NCI-H128 (cell line): Measurements from ENCODE around the gene COG7.
"Not testable (repeated sequence)": the region's sequence is repeated elsewhere in the genome, so short reads cannot be mapped to it uniquely, and the experiment has no call there.

Experiments
- DNase-seq: peaks from one replicate; lab custom pipeline; 2025; ENCODE audit not compliant: unreplicated experiment; lab: John Stamatoyannopoulos, UW

COG7 gene

DNA sequence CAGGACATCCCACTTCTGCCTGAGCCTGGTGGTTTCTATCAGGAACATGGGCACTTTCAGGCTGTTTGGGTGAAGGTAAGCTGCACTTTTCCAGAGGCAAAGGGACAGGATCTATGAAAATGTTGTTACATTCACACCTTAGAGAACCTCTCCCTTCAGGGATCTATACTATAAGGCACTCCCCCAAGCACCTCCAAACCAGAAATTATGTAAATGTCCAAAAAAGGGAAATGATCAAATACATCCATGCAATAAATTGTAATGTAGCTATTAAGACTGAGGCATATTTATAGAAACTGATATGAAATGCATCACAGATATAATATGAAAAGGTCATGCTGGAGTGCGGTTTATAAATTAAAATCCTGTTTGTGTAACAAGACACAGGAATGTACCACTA, 23.3 kb upstream of the COG7 start:
- no peak for DNase-seq

DNA sequence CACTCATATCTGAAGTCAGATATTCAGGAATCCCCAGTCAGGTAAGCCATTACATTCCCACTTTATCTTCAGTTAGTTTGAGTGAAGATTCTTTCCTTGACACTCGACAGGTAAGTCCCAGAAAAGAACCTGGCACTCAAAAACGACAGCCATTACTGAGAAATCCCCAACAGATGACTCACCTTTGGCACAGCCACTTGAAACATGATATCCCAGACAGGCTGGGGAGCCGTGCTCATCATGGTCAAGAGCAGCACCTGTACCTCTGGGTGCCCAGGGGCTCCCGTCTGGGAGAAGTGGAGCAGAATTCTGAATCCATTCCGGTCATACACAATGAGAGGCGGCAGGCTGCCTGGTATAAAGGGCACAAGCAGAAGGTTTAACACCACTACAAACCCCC, 16.8 kb upstream of the COG7 start:
- DNase-seq, result no peak

DNA sequence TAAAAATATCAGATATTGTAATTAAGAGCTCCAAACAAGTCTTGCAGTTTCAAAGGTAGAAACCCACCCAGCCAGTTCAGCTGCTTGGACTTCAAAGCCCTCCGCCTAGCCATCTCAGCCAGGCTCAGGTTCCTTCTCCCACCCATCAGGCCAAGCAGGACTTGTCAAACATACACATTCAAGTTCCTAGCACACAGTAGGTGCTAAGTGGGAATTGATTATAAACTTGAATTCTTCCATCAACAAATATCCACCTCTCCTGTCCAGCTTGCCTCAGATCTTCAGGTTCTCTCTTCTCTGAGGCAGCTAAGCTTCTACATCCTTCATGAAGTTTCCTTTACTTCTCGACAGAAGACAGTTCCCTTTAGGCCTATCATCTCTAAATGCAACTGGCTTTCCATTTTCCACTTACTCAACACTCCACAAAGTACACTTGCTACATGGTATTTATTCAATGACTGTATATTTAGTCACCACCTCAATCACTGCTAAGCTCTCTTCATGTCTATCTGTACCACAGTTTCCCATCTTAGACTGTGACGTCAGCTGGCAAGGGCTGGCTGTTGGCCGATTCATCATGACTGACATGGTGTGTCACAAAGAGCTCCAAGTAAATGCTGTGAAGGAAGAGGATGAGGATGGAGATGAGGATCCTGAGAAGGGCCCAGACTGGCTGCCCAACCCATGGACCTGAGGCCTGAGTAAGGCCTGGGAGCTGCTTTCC, 13.3 kb upstream of the COG7 start:
- DNase-seq, result no peak

DNA sequence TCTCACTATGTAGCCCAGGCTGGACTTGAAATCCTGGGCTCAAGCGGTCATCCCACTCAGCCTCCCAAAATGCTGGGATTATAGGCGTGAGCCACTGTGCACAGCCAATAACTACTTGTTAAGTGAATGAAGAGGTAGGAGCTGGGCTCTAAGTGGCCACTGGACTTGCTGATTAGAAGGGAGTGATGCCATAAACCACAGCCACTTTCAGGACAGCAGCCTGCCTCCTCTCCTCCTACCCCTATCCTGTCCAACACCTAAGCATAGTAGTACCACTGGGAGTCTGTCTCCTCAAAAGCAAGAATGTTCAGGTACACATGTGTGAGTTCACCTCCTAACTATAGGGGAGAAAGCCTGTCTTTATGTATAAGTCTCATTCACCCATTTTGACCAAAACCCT, 12.2 kb upstream of the COG7 start:
- no peak for DNase-seq

DNA sequence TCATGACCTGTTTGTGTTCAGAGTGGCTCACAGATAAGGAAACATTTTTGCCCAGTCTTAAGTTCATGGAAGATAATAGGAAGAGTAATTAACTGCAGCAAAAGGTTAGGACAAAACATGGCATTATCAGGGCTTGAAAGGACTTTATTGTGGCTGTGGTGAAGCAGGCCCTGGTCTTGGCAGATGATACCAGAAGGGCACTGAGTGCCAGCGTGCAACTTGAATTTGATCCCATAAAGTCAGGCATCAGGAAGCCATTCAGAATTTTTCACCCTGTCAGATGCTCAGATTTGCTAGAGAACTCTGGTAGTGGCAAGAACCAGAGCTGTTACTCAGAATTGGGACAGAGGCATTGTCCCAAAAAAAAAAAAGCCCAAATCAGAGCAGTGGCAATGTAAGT, 11.2 kb upstream of the COG7 start:
- DNase-seq, result no peak

DNA sequence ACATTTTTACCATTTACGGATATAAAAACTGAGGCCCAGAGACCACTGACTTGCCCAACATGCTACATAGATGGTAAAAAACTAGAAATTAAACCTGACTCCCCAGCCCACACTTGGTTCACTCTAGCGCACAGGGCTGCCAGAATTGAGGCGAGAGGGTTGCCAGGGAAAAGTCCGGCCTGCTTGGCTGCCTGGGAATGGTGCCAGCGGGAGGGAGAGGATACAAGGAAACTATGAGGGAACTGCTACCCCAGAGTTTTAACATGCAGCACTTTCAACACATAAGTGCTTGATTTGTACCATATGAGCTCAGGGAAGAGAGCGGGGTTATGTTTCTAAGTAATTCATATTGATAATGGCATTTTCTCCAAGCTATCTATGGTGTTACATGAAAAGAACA, 10.0 kb upstream of the COG7 start:
- DNase-seq, result not testable (repeated sequence)

DNA sequence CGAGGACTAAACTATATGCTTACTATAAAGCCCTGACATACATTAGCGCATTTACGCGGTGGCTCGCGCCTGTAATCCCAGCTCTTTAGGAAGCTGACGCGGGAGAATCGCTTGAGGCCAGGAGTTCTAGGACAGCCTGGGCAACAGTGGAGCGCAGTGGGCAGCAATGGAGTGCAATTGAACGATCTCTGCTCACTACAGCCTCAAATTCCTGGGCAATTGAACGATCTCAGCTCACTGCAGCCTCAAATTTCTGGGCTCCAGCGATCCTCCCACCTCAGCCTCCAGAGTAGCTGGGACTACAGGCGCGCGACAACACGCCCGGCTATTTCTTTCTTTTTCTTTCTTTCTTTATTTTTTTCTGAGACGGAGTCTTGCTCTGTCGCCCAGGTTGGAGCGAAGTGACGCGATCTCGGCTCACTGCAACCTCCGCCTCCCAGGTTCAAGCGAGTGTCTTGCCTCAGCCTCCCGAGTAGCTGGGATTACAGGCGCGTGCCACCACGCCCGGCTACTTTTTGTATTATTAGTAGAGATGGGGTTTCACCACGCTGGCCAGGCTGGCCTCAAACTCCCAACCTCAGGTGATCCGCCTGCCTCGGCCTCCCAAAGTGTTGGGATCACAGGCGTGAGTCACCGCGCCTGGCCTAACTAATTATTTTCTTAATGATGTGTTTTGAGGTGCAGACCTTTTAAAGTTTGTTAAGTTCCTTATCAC, 506 bp upstream of the COG7 start:
- no peak for DNase-seq

DNA sequence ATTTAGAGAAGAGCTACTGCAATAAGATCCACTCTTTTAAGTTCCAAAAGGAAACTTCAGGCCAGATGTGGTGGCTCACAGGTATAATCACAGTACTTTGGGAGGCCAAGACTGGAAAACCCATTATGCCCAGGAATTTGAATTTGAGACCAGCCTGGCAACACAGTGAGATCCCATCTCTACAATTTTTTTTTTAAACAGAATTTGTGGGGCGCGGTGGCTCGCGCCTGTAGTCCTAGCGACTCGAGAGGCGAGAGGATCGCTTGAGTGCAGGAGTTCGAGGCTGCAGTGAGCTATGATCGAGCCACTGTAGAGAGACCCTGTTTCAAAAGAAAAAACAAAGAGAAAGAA, 793 bp downstream of the COG7 start:
- no peak for DNase-seq

DNA sequence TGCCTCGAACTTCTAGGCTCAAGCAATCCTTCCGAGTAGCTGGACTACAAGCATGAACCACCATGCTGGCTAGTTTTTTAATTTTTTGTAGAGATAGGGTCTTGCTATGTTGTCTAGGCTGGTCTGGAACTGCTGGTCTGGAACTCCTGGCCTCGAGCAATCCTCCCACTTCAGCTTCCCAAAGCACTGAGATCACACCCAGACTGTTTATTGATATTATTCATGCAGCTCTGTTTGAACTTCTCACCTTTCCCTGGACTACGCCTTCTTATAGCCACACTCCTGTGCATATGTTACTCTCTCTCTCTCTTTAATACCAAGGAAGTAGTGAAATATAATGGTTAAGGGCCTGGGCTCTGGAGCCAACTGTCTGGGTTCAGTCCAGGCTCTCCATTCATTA, 4.6 kb downstream of the COG7 start:
- DNase-seq, result no peak

DNA sequence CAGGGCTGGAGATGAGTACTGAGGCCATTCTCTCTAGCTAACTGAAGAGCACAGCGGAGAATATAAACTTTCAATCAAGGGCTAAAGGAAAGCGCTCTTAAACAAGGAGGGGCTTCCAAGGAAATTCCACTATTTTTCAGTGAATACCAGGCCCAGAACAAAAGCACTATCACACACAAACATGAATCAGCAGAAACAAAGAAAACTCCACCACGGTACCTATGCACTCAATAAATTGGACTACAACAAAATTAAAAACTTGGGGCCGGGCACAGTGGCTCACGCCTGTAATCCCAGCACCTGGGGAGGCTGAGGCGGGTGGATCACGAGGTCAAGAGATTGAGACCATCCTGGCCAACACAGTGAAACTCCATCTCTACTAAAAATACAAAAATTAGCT, 15.4 kb downstream of the COG7 start:
- DNase-seq, result not testable (repeated sequence)

DNA sequence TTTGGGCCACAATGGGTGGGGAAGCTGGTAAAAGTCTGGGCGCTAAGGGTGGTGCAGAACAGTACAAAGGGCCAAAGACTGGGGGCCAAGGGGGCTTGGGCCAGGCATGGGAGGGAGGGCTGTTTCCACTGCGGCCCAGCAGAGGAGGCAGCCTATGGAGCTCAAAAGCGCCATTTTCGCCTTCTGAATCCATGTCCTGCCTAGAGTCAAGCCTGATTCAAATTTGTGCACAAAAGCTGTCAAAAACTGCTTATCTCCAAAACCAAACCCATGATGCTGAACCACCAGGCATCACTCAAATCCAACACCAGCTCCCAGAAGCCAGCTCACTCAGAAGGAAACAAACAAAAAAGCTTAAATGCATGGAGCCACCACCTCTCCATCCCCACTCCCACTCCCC, 16.0 kb downstream of the COG7 start:
- no peak for DNase-seq

DNA sequence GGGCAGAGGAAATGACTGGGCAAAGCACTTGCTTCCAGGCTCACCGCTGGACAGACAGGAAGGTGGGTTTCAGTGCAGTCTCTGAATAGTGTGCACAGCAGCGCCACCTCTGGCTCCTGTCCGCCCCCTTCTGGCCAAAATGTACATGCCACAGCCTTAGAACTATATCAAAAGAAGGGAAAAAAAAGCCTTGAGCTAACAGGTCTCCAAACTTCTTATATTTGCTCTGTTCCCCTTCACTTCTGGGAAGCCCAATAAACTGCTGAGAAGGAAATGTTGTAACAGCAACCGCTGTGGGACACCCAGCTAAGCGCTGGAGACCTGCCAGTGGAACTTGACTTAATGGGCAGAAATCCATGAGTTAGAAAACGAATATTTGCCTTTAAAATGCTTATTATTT, 17.5 kb downstream of the COG7 start:
- DNase-seq, result no peak

DNA sequence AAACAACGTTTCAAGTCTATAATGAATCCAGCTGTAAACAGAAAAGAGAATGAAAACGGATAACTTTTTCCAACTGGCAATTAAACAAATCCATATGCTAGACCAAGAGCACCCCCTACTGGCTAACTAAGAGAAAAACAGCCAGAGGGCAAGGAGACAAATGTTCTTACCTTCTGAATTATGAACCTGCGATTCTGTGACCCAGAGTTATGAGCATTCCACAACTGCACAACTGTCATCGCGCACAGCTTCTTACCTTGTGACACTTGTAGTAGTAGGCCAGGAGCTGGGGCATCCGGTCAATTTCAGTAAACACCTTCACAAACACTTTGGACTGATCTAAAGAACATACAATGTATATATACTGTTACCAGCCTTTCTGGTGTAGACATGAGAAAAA, 18.6 kb downstream of the COG7 start:
- DNase-seq, result peak; percentile 36

DNA sequence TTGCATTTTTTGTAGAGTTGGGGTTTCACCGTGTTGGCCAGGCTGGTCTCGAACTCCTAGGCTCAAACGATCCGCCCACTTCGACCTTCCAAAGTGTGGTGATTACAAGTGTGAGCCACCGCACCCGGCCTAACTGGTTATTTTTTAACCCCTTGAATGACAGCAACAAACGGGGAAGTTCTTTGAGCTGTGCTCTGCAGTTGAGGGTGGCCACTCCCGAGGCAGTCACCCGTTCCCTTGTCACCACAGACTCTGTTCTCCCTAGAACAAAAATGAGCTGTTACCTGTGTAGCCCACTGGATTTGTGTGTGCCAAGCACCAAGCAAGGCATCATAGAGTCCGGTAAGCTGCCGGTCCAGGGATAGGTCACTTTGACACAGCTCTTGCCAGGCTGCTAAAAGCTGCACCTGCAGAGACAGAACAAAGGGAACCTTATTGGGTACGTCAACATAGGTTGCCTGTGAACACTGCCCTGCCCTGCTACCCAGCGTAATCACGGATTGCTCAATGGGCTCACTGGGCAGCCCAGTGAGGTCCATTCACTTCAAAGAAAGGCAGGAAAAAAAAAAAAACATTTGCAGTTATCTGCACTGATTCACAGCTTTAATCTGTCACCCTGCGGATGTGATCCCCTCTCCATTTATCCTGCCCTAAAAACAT, 19.6 kb downstream of the COG7 start:
- DNase-seq, result no peak

DNA sequence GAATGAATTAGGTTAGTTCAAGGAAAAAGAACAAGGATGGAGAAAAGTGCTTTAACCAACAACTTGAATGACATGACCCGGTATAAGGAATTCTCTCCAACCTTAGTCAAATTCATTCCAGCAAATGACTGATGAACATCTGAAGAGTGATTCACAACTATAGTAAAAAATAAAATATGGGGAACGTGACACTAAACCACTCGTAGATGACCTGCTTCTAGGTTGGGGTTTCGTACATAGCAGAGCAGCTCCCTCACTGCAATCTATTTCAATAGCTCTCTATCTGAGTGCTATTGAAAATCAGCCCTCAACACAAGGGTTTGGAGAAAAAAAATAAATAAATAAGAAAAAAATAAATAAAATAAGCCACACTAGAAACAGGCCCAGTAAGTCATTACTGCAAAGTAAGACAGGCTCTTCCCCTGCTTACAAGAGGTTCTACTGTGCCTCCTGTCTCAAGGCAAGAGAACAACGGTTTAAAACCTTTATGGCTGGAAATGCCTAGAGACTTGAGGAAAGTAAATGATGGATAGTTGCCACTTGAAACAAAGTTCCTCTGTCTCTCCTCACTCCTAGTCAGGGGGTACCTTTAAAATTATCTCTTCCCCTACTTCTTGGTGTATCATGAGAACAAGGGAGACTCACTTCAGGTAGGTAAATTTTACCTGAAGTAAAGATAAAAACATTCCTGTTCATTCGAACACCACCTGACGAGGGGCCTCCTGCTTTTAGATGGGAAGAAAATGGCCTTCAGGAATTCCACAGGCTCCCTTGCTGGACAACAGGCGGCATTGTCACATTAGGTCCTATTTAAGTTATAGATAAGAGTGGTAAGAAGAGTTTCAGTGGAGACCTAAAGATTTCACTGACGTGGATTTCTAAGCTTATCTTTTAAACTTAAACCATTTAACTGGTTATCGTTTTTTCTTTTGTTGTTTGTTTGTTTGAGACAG, 20.5 kb downstream of the COG7 start:
- no peak for DNase-seq

DNA sequence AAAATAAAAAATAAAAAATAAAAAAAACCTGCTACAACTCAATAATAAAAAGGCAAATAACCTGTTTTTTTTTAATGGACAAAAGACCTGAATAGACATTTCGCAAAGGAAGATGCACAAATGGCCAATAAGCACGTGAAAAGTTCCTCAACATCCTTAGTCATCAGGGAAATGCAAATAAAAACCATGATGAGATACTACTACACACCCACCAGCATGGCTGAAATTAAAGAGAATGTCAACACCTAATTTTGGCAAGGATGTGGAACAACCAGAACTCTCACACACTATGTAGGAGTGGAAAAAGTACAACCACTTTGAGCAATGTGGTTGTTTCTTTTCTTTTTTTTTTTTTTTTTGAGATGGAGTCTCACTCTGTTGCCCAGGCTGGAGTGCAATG, 24.6 kb downstream of the COG7 start:
- DNase-seq, result no peak

DNA sequence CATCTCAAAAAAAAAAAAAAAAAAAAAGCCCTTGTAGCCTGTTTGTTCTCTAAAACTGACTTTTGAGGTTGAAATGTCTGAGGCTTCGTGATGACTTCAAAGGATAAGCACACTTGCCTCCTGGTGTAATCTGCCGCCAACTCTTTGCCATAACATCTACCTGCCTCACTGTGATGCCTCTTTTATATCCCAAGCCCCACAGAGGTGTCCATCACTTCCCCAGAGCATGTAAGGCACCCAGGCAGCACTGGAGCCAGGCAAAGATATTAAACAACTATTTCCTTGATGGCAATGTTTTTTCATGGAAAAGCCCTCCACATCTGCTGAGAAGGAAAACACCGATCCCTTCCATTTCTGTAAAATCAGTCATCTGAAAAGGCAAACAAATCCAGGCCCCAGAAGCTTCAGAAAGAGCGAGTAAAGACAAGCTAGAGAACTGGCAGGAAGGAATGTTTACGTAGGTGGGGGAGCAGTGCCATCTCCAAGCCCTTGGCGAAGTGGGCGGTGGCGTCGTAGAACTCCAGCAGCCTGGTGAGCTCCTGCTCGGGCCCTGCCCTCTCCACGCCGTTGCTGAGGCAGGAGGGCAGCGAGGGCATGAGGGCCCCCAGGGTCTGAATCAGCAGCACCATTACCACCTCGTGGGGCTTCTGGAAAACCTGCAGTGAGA, 28.6 kb downstream of the COG7 start:
- DNase-seq, result no peak

DNA sequence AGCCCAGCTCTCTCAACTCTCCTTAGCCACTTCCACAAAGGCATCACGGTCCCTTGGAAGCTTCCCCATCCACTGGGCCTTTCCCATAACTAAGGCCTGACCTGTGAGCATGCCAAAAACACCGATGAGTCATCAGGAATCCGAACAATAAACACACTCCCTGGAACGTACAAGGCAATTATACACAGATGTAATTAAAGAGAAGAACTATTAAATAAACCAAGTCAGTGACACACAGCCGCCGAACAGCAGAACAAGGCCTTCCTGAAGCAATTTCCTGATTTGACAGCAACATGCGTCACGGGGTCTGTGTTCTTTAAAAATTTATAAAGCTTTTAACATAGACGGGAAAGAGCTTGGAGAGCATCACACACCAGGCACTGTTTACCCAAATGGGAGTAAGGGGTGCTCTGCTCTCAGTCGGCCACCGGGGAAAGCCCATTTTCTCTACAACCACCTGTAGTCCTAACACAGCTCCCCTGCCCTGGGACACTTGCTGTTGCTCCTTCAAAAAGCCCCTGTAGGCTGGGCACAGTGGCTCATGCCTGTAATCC, 29.4 kb downstream of the COG7 start:
- DNase-seq, result no peak

DNA sequence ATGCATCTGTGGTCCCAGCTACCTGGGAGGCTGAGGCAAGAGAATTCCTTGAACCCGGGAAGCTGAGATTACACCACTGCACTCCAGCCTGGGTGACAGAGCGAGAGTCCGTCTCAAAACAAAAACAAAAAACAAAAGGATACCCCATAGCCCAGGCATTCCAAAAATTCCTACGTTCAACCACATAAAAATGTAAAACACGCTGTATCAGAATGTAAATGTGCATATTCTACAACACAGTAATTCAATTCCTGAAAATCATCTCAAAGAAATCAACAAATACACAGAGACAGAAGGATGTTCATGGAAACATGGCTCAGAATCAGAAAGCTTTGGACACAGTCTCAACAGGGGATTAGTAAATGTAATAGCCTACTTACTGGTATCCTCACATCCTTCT, 33.0 kb downstream of the COG7 start:
- no peak for DNase-seq

DNA sequence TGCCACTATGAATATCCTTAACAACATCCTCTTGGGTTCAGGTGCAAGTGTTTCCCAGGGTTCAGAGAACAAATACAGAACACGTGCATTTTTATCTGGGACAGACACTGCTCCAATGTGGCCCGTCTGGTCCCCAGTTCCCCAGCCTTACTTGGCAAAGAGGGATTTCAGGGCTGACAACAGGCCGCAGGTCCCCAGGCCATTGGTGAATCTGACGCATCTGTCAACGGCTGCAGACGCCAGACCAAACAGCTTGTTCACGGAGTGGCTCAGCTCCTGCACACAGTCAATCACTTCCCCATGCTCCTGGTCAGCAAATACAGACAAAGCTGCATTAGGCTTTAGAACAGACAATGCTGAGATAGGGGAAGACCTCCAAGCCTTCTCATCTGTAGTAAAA, 36.2 kb downstream of the COG7 start:
- no peak for DNase-seq

DNA sequence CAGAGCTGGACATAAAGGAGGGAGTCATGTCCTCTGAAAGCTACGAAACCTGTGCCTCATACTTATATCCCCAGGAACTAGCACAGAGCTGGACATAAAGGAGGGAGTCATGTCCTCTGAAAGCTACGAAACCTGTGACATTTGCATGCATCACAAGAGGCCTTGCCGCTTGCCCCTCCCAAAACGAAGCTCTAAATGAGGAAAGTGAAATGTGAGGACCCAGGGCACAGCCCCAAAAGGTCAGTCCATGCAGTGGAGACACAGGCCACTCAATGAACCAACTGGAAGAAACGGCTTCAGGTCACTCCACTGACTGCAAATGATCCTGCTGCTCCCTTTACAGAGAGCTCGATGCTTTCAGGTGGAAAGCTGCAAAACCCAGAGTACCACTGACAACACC, 38.3 kb downstream of the COG7 start:
- DNase-seq, result no peak
